ENCODE results near the gene CXorf66.

- no peak for TF ChIP-seq CTCF (IDR thresholded peaks at IDR 0.05)
- TF ChIP-seq POLR2A (IDR thresholded peaks at IDR 0.05), result no peak
These were observed 20.2 kb downstream of the CXorf66 start for GRCh38 chrX:139945075-139945474.
